H9 (cell line): ENCODE data around the gene RBMS3. TPM values are rescaled to one million over a fixed set of nuclear protein-coding genes. Genes with fewer than 3 reads are reported as not detected.

Experiments
- DNase-seq: peaks from one replicate; pipeline ENCODE4 v3.0.0-alpha.2; 2017
- H2AFZ ChIP-seq: one replicate; pipeline ENCODE4 v1.6.1; 2013; ENCODE audit warnings: mild to moderate bottlenecking, low read length, control low read depth, moderate library complexity
- H2AK5ac ChIP-seq: 2 replicates; pipeline ENCODE4 v1.6.1; 2013; ENCODE audit warnings: low read length, control low read depth, mixed read lengths; ENCODE audit not compliant: insufficient read length
- H2BK120ac ChIP-seq: one replicate; pipeline ENCODE4 v1.6.1; 2013; ENCODE audit warnings: low read depth, mild to moderate bottlenecking, low read length, control low read depth, inconsistent platforms; ENCODE audit not compliant: poor library complexity, severe bottlenecking
- H2BK12ac ChIP-seq: 2 replicates; pipeline ENCODE4 v1.6.1; 2013; ENCODE audit warnings: low read length, control low read depth, mixed read lengths, low read depth; ENCODE audit not compliant: insufficient read length
- H2BK15ac ChIP-seq: 2 replicates; pipeline ENCODE4 v1.6.1; 2013; ENCODE audit warnings: low read depth, low read length, control low read depth
- H2BK20ac ChIP-seq: one replicate; pipeline ENCODE4 v1.6.1; 2013; ENCODE audit warnings: low read depth, mild to moderate bottlenecking, low read length, control low read depth, inconsistent platforms; ENCODE audit not compliant: poor library complexity, severe bottlenecking
- H2BK5ac ChIP-seq: 2 replicates; pipeline ENCODE4 v1.6.1; 2013; ENCODE audit warnings: low read length, control low read depth, mixed read lengths; ENCODE audit not compliant: insufficient read length
- H3K14ac ChIP-seq: 2 replicates; pipeline ENCODE4 v1.6.1; 2013; ENCODE audit warnings: low read length, control low read depth; ENCODE audit not compliant: insufficient read depth
- H3K18ac ChIP-seq: 2 replicates; pipeline ENCODE4 v1.6.1; 2013; ENCODE audit warnings: low read depth, mild to moderate bottlenecking, mixed read lengths, low read length, control low read depth; ENCODE audit not compliant: insufficient read length
- H3K23ac ChIP-seq: 2 replicates; pipeline ENCODE4 v1.6.1; 2013; ENCODE audit warnings: low read length, control low read depth, mixed read lengths, low read depth; ENCODE audit not compliant: insufficient read length
- H3K23me2 ChIP-seq: 2 replicates; pipeline ENCODE4 v1.6.1; 2013; ENCODE audit warnings: low read depth, mild to moderate bottlenecking, mixed read lengths, low read length, control low read depth; ENCODE audit not compliant: insufficient read length, poor library complexity, severe bottlenecking
- H3K27ac ChIP-seq: 2 replicates; pipeline ENCODE4 v1.5.1; 2013; ENCODE audit warnings: low read length, control low read depth, mixed read lengths, low read depth; ENCODE audit not compliant: insufficient read length
- H3K27me3 ChIP-seq: 2 replicates; pipeline ENCODE4 v1.6.1; 2013; ENCODE audit warnings: low read length, control low read depth, inconsistent platforms; ENCODE audit not compliant: insufficient read depth
- H3K4ac ChIP-seq: 2 replicates; pipeline ENCODE4 v1.6.1; 2013; ENCODE audit warnings: low read depth, mild to moderate bottlenecking, control low read depth, inconsistent platforms, low read length, moderate library complexity
- H3K4me1 ChIP-seq: 2 replicates; pipeline ENCODE4 v1.6.1; 2013; ENCODE audit warnings: low read length, control low read depth, inconsistent platforms; ENCODE audit not compliant: insufficient read depth
- H3K4me2 ChIP-seq: 2 replicates; pipeline ENCODE4 v1.6.1; 2013; ENCODE audit warnings: low read length, control low read depth, mixed read lengths; ENCODE audit not compliant: insufficient read length, insufficient read depth
- H3K56ac ChIP-seq: 2 replicates; pipeline ENCODE4 v1.6.1; 2013; ENCODE audit warnings: low read depth, mild to moderate bottlenecking, mixed read lengths, low read length, control low read depth; ENCODE audit not compliant: insufficient read length
- H3K79me1 ChIP-seq: 2 replicates; pipeline ENCODE4 v1.6.1; 2013; ENCODE audit warnings: low read depth, mild to moderate bottlenecking, moderate library complexity, low read length, control low read depth, inconsistent platforms; ENCODE audit not compliant: insufficient read depth, poor library complexity, severe bottlenecking
- H3K79me2 ChIP-seq: 2 replicates; pipeline ENCODE4 v1.6.1; 2013; ENCODE audit warnings: low read length, control low read depth, inconsistent platforms; ENCODE audit not compliant: insufficient read depth
- H3K9ac ChIP-seq: 2 replicates; pipeline ENCODE4 v1.6.1; 2013; ENCODE audit warnings: low read length, control low read depth, mixed read lengths; ENCODE audit not compliant: insufficient read length; ENCODE audit errors: extremely low read depth
- H3K9me3 ChIP-seq: one replicate; pipeline ENCODE4 v1.6.1; 2013; ENCODE audit warnings: low read depth, low read length, inconsistent platforms; ENCODE audit not compliant: control insufficient read depth
- H3T11ph ChIP-seq: one replicate; pipeline ENCODE4 v1.6.1; 2013; ENCODE audit warnings: mild to moderate bottlenecking, low read length, control low read depth, inconsistent platforms
- H4K20me1 ChIP-seq: one replicate; pipeline ENCODE4 v1.6.1; 2013; ENCODE audit not compliant: control insufficient read depth, insufficient read length, insufficient read depth
- H4K5ac ChIP-seq: 2 replicates; pipeline ENCODE4 v1.6.1; 2013; ENCODE audit warnings: low read depth, mild to moderate bottlenecking, mixed read lengths, low read length, control low read depth; ENCODE audit not compliant: insufficient read length
- H4K8ac ChIP-seq: replicated peaks from 2 replicates; pipeline ENCODE4 v1.6.1; 2013; ENCODE audit warnings: low read length, control low read depth, mixed read lengths, low read depth; ENCODE audit not compliant: insufficient read length
- H4K91ac ChIP-seq: 2 replicates; pipeline ENCODE4 v1.6.1; 2013; ENCODE audit warnings: low read depth, mild to moderate bottlenecking, moderate library complexity, mixed read lengths, low read length, control low read depth; ENCODE audit not compliant: insufficient read length
- H3K27ac Mint-ChIP-seq, 3 experiments: 2 replicates in 2 of 3; 3 replicates in 1 of 3; pipeline ENCODE4 v1.8.0; 2020 to 2021; ENCODE audit warnings: mixed read lengths in 3 of 3, mild to moderate bottlenecking in 1 of 3, moderate library complexity in 1 of 3
- H3K27me3 Mint-ChIP-seq: 2 replicates; pipeline ENCODE4 v1.8.0; 2021; ENCODE audit warnings: low read depth, mild to moderate bottlenecking, moderate library complexity, mixed read lengths
- H3K36me3 Mint-ChIP-seq, 3 experiments: 2 replicates in 2 of 3; 3 replicates in 1 of 3; pipeline ENCODE4 v1.8.0; 2020 to 2021; ENCODE audit warnings: low read depth in 3 of 3, mixed read lengths in 3 of 3; ENCODE audit not compliant: insufficient read depth in 1 of 3
- H3K4me1 Mint-ChIP-seq, 2 experiments: 2 replicates each; pipeline ENCODE4 v1.8.0; 2020; ENCODE audit warnings: mixed read lengths in 2 of 2
- H3K4me3 Mint-ChIP-seq, 2 experiments: 2 replicates in 1 of 2; 3 replicates in 1 of 2; pipeline ENCODE4 v1.8.0; 2020 to 2021; ENCODE audit warnings: mild to moderate bottlenecking in 2 of 2, mixed read lengths in 2 of 2, moderate library complexity in 1 of 2
- H3K9me3 Mint-ChIP-seq, 2 experiments: 2 replicates in 1 of 2; 3 replicates in 1 of 2; pipeline ENCODE4 v1.8.0; 2020; ENCODE audit warnings: mild to moderate bottlenecking in 2 of 2, mixed read lengths in 2 of 2, moderate library complexity in 1 of 2
- WGBS: extraction: QIAGEN DNeasy Blood & Tissue Kit; methylation state at CpG from one replicate; pipeline ENCODE4 v1.1.7; 2013; ENCODE audit warnings: missing lambda C conversion rate, low lambda C conversion rate, mixed read lengths; ENCODE audit not compliant: insufficient read length; ENCODE audit errors: extremely low coverage; 5-methylcytosine and 5-hydroxymethylcytosine counted together
- total RNA-seq: library from RNA; stranded (reverse); gene quantifications from 2 replicates; pipeline ENCODE4 v1.2.1, GENCODE V29; 2021
- TF ChIP-seq, protein P1 (sequence below): fragments of 200-600 bp; sonication (generic); conservative IDR thresholded peaks from 3 replicates; pipeline ENCODE4 v1.8.0; 2021; ENCODE audit warnings: antibody characterized with exemption, mild to moderate bottlenecking

Gene RBMS3
- total RNA-seq, 1 experiment from 2014 or later: 8.1 TPM

DNA sequence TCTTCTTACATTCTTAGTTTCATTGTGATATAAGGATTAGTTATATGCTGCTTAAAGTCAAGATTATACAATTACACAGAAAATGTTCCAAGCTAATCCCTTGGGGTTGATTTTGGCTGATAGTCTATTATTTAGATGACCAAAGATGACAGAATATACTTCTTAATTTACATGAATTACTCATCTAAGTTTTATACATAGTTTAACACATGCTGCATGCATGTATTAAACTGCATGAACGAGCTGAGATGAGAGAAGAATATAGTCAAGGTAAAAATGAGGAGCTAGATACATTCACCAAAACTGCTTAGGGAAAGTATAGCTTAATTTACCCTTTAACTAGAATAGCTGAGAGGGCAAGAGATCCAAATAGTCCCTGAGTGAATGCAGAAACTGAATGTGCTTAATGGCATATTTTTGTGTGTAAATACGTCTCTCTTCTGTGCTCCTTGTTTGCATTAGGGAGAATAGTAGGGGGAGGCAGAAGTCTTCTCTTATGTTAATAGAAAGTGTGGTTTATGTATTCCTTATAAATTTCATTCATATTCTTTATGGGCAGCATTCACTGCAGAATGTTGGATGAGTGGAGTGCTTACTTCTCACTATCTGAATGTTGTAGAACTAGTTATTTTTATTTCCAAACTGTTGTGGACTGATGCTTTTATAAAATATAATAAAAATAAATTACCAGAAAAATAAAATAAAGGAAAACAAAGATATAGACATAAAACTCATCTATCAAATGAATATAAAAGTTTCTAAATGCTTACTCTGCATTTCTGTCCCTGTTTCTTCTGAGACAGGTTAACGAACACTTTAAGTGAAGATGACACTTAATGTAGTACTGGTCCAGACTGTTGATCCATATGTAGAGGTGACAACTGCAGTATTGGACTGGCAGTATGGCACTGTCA, 327.8 kb downstream of the RBMS3 start:
- Mint-ChIP-seq H3K4me3 (no peak overlapping the region), H3K27me3 (no peaks in the 10 kb centered on the region), H3K4me1 (peaks cover 0 to 4% of the 10 kb centered on the region in 2 experiments; a peak in 1 of 4 replicates), H3K27ac (no peak overlapping the region), H3K9me3 (no peaks in the 10 kb centered on the region), H3K36me3 (no peaks in the 10 kb centered on the region)
- Histone ChIP-seq H3K27ac (no peak overlapping the region), H3K79me1 (no peaks in the 10 kb centered on the region), H2BK20ac (no peak overlapping the region), H4K5ac (no peak overlapping the region), H3K4ac (no peak overlapping the region), H2BK120ac (no peak overlapping the region), H3T11ph (no peak overlapping the region), H4K91ac (no peak overlapping the region), H3K9ac (no peak overlapping the region), H2BK12ac (no peak overlapping the region), H3K4me2 (no peak overlapping the region), H3K4me1 (no peaks in the 10 kb centered on the region), H2BK5ac (no peak overlapping the region), H3K18ac (no peak overlapping the region), H3K9me3 (no peaks in the 10 kb centered on the region), H2BK15ac (no peak overlapping the region), H4K8ac (no peak overlapping the region), H3K14ac (no peak overlapping the region), H3K23me2 (no peaks in the 10 kb centered on the region), H2AK5ac (no peak overlapping the region), H3K27me3 (no peaks in the 10 kb centered on the region), H3K56ac (no peak overlapping the region), H4K20me1 (no peaks in the 10 kb centered on the region), H3K79me2 (no peaks in the 10 kb centered on the region), H2AFZ (no peak overlapping the region), H3K23ac (no peak overlapping the region)
- TF ChIP-seq, protein P1, sequence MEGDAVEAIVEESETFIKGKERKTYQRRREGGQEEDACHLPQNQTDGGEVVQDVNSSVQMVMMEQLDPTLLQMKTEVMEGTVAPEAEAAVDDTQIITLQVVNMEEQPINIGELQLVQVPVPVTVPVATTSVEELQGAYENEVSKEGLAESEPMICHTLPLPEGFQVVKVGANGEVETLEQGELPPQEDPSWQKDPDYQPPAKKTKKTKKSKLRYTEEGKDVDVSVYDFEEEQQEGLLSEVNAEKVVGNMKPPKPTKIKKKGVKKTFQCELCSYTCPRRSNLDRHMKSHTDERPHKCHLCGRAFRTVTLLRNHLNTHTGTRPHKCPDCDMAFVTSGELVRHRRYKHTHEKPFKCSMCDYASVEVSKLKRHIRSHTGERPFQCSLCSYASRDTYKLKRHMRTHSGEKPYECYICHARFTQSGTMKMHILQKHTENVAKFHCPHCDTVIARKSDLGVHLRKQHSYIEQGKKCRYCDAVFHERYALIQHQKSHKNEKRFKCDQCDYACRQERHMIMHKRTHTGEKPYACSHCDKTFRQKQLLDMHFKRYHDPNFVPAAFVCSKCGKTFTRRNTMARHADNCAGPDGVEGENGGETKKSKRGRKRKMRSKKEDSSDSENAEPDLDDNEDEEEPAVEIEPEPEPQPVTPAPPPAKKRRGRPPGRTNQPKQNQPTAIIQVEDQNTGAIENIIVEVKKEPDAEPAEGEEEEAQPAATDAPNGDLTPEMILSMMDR: no peak
- no peak for DNase-seq
- no CpG with 5 or more reads among the region's 3 CpGs for WGBS
